HepG2 (cell line): ENCODE results near the gene PRRC2A. TPM values are rescaled to one million over a fixed set of nuclear protein-coding genes. Genes with fewer than 3 reads are reported as not detected.

Experiments used
- CCAR2 ChIP-seq: fragments of 200-400 bp; formaldehyde crosslinking; optimal IDR thresholded peaks from 2 replicates; pipeline ENCODE3; 2018; ENCODE audit warnings: low read depth, mild to moderate bottlenecking, low read length, moderate library complexity
- DR1 ChIP-seq: sonication (generic); formaldehyde crosslinking; IDR thresholded peaks from 2 replicates; pipeline ENCODE4 v1.8.0; 2021; ENCODE audit warnings: mild to moderate bottlenecking, missing genetic modification reagents, inconsistent platforms
- EZH2 ChIP-seq: conservative IDR thresholded peaks from 2 replicates; pipeline ENCODE4 v1.6.1; 2012; ENCODE audit warnings: mild to moderate bottlenecking, low read depth, low read length, moderate library complexity
- IKZF1 ChIP-seq: fragments of 450-650 bp; IDR thresholded peaks from 2 replicates; pipeline ENCODE4 v1.7.1; 2016
- KMT2A ChIP-seq: sonication (generic); formaldehyde crosslinking; IDR thresholded peaks from 2 replicates; pipeline ENCODE4 v1.4.0; 2020; ENCODE audit warnings: missing genetic modification reagents
- MYC ChIP-seq: sonication (generic); formaldehyde crosslinking; IDR thresholded peaks from 2 replicates; pipeline ENCODE4 v1.9.0; 2021; ENCODE audit warnings: missing genetic modification reagents, borderline replicate concordance
- NFE2 ChIP-seq: sonication (generic); formaldehyde crosslinking; IDR thresholded peaks from 2 replicates; pipeline ENCODE4 v1.4.0; 2020; ENCODE audit warnings: missing genetic modification reagents
- TOPORS ChIP-seq: sonication (generic); formaldehyde crosslinking; IDR thresholded peaks from 2 replicates; pipeline ENCODE4 v1.8.0; 2023; ENCODE audit warnings: mild to moderate bottlenecking, missing genetic modification reagents
- U2AF1 ChIP-seq: fragments of 200-400 bp; formaldehyde crosslinking; optimal IDR thresholded peaks from 2 replicates; pipeline ENCODE3; 2017; ENCODE audit warnings: mild to moderate bottlenecking, low read depth, low read length
- ZBTB40 ChIP-seq, 2 experiments: fragments of 450-650 bp in 1 of 2; sonication (generic) in 1 of 2; formaldehyde crosslinking in 1 of 2; IDR thresholded peaks; 2 replicates each; pipeline versions ENCODE4 v1.6.1 to v1.8.0; 2016 to 2022; ENCODE audit warnings: antibody characterized with exemption in 1 of 2, mild to moderate bottlenecking in 1 of 2, missing genetic modification reagents in 1 of 2
- ZEB1 ChIP-seq: IDR thresholded peaks from 2 replicates; pipeline ENCODE4 v1.6.1; 2012; ENCODE audit warnings: mild to moderate bottlenecking, low read depth, inconsistent platforms; ENCODE audit not compliant: insufficient replicate concordance
- ZIK1 ChIP-seq: sonication (generic); formaldehyde crosslinking; IDR thresholded peaks from 2 replicates; pipeline ENCODE4 v1.5.0; 2020; ENCODE audit warnings: mild to moderate bottlenecking, low read depth, missing genetic modification reagents, borderline replicate concordance
- ZNF136 ChIP-seq: sonication (generic); formaldehyde crosslinking; IDR thresholded peaks from 2 replicates; pipeline ENCODE4 v1.8.1; 2022; ENCODE audit warnings: low read depth, mild to moderate bottlenecking, moderate library complexity, missing genetic modification reagents
- ZSCAN5A ChIP-seq: sonication (generic); formaldehyde crosslinking; IDR thresholded peaks from 2 replicates; pipeline ENCODE4 v1.8.0; 2022; ENCODE audit warnings: mild to moderate bottlenecking, missing genetic modification reagents, borderline replicate concordance
- polyA plus RNA-seq, 8 experiments: library from polyadenylated mRNA; depleted of rRNA in 3 of 8; stranded (reverse) in 7 of 8; unstranded in 1 of 8; fragments of >200 nt; fragmentation: Illumina TruSeq in 4 of 8; extraction: Trizol in 4 of 8; gene quantifications; 2 replicates each; pipeline versions ENCODE4 v1.2.1 to v1.2.3, GENCODE V29; 2011 to 2016; ENCODE audit warnings: low read depth in 4 of 8, missing spikeins in 1 of 8, mixed read lengths in 1 of 8; ENCODE audit not compliant: insufficient read depth in 1 of 8
- total RNA-seq, 5 experiments: library from RNA; depleted of rRNA; stranded (reverse); fragments of >200 nt; fragmentation: Illumina TruSeq; extraction: Trizol; gene quantifications; 2 replicates each; pipeline ENCODE4 v1.2.3, GENCODE V29; 2016; ENCODE audit warnings: low read depth in 1 of 5
- TF ChIP-seq, protein P1 (sequence below): sonication (generic); formaldehyde crosslinking; IDR thresholded peaks from 2 replicates; pipeline ENCODE4 v1.4.0; 2020; ENCODE audit warnings: mild to moderate bottlenecking, missing genetic modification reagents

Gene PRRC2A
- total and polyA plus RNA-seq, 2 of the 13 experiments (the other 11 are each of a cell fraction or from before 2014, with no cell fraction given), result 38.9 to 47.4 TPM

DNA sequence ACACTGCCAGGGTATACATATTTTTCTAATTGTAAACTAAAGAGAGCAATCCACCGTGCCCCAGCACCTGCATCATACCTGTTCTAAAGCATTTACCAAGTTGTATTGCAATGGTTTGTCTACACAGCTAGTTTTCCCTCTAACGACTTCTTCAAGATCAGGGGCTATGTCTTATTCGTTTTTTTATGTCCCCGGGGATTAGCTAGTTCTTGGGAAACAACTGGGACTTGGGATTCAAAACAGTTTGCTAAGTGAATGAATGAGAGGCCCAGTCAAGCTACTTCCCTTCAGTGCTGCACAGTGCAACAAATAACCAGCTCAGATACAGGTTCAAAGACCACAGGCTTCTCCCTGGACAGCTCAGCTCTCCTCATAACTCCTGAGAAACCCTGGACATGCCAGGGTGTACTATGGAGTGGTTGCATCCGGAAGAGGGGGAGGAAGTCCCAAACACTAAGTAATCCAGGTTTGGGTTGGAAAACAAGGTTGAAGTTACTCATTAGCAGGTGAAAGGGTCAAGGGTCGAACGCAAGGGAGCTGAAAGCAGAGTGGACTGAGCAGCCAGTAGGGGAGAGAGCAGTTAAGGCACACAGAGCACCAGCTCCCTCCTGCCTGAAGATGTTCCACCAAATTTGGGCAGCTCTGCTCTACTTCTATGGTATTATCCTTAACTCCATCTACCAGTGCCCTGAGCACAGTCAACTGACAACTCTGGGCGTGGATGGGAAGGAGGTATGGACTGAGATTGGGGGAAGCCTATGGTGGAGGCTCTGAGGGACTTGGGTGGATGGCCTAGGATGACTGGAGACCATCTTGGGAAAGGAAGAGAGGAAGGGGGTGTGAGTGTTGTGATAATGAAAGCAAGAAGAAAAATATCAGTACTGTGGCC is 35.1 kb downstream of the PRRC2A start, which contains the start of gene APOM (continued):
- TF ChIP-seq ZSCAN5A, result peak; percentile 95; the same call in 1 of the 2 replicates
- TF ChIP-seq, protein P1, sequence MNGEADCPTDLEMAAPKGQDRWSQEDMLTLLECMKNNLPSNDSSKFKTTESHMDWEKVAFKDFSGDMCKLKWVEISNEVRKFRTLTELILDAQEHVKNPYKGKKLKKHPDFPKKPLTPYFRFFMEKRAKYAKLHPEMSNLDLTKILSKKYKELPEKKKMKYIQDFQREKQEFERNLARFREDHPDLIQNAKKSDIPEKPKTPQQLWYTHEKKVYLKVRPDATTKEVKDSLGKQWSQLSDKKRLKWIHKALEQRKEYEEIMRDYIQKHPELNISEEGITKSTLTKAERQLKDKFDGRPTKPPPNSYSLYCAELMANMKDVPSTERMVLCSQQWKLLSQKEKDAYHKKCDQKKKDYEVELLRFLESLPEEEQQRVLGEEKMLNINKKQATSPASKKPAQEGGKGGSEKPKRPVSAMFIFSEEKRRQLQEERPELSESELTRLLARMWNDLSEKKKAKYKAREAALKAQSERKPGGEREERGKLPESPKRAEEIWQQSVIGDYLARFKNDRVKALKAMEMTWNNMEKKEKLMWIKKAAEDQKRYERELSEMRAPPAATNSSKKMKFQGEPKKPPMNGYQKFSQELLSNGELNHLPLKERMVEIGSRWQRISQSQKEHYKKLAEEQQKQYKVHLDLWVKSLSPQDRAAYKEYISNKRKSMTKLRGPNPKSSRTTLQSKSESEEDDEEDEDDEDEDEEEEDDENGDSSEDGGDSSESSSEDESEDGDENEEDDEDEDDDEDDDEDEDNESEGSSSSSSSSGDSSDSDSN (CRISPR knock-in tag), result peak; percentile 67; the same call in 1 of the 2 replicates
- TF ChIP-seq EZH2, result no peak
- TF ChIP-seq ZBTB40 (IDR thresholded peaks at IDR 0.05), result no peak
- TF ChIP-seq ZBTB40 (CRISPR knock-in tag; IDR thresholded peaks at IDR 0.05), result peak; percentile 78; the same call in 1 of the 2 replicates
- TF ChIP-seq IKZF1, result no peak
- TF ChIP-seq TOPORS (CRISPR knock-in tag), result peak; percentile 78
- TF ChIP-seq DR1 (CRISPR knock-in tag), result peak; percentile 84; the same call in 1 of the 2 replicates
- peak; percentile 81 for TF ChIP-seq MYC
- peak; percentile 46; the same call in 1 of the 2 replicates for TF ChIP-seq KMT2A
- TF ChIP-seq ZNF136 (CRISPR knock-in tag), result peak; percentile 79; the same call in 1 of the 2 replicates
- no peak for TF ChIP-seq NFE2 (CRISPR knock-in tag)
- TF ChIP-seq U2AF1, result peak; percentile 41
- TF ChIP-seq CCAR2, result no peak
- TF ChIP-seq ZIK1, result peak; percentile 94; the same call in 1 of the 2 replicates
- TF ChIP-seq ZEB1, result no peak
